ENCODE measurements around the gene SLC1A7.

Gene SLC1A7

GRCh38 chr1:53114581-53115400 lies 27.6 kb downstream of the SLC1A7 start:
- DNase-seq: no peak

- no peak for DNase-seq
These were observed 28.3 kb downstream of the SLC1A7 start for GRCh38 chr1:53114090-53114489.

- DNase-seq: no peak
These were observed 29.6 kb downstream of the SLC1A7 start for GRCh38 chr1:53112861-53113260.

- no peak for DNase-seq
These were observed 30.1 kb downstream of the SLC1A7 start for GRCh38 chr1:53112271-53112774.

- no peak for DNase-seq
These were observed 30.7 kb downstream of the SLC1A7 start for GRCh38 chr1:53111693-53112092.

- no peak for DNase-seq
These were observed 31.3 kb downstream of the SLC1A7 start for GRCh38 chr1:53111073-53111556.

GRCh38 chr1:53110370-53111072 lies 31.9 kb downstream of the SLC1A7 start:
- DNase-seq: peak; percentile 15

GRCh38 chr1:53108646-53109580 lies 33.5 kb downstream of the SLC1A7 start:
- no peak for DNase-seq

GRCh38 chr1:53107570-53108322 lies 34.7 kb downstream of the SLC1A7 start:
- DNase-seq: peak; percentile 7

- DNase-seq: no peak
These were observed 35.3 kb downstream of the SLC1A7 start for GRCh38 chr1:53107090-53107489.

- no peak for DNase-seq
These were observed 38.0 kb downstream of the SLC1A7 start for GRCh38 chr1:53104289-53104913.

GRCh38 chr1:53094533-53094919 lies 47.9 kb downstream of the SLC1A7 start:
- DNase-seq: no peak

- no peak for DNase-seq
These were observed 48.5 kb downstream of the SLC1A7 start for GRCh38 chr1:53093778-53094532.

GRCh38 chr1:53093451-53093754 lies 49.0 kb downstream of the SLC1A7 start:
- no peak for DNase-seq

GRCh38 chr1:53092659-53093450 lies 49.6 kb downstream of the SLC1A7 start:
- DNase-seq: no peak

- DNase-seq: no peak
These were observed 50.4 kb downstream of the SLC1A7 start for GRCh38 chr1:53091841-53092645.

- no peak for DNase-seq
These were observed 52.0 kb downstream of the SLC1A7 start for GRCh38 chr1:53090227-53091147.
